A172 (cell line): ENCODE measurements around the gene NRL. TPM values are rescaled to one million over a fixed set of nuclear protein-coding genes. Genes with fewer than 3 reads are reported as not detected.

Source experiments
- DNase-seq: peaks from one replicate; pipeline ENCODE4 v3.0.0-alpha.2; 2015; ENCODE audit warnings: low spot score
- total RNA-seq: library from RNA; depleted of rRNA; stranded (reverse); fragments of >200 nt; shearing (Covaris generic); gene quantifications from 2 replicates; pipeline ENCODE4 v1.2.3, GENCODE V29; 2014

The NRL gene
- total RNA-seq, 1 experiment from 2014 or later: not detected

DNA sequence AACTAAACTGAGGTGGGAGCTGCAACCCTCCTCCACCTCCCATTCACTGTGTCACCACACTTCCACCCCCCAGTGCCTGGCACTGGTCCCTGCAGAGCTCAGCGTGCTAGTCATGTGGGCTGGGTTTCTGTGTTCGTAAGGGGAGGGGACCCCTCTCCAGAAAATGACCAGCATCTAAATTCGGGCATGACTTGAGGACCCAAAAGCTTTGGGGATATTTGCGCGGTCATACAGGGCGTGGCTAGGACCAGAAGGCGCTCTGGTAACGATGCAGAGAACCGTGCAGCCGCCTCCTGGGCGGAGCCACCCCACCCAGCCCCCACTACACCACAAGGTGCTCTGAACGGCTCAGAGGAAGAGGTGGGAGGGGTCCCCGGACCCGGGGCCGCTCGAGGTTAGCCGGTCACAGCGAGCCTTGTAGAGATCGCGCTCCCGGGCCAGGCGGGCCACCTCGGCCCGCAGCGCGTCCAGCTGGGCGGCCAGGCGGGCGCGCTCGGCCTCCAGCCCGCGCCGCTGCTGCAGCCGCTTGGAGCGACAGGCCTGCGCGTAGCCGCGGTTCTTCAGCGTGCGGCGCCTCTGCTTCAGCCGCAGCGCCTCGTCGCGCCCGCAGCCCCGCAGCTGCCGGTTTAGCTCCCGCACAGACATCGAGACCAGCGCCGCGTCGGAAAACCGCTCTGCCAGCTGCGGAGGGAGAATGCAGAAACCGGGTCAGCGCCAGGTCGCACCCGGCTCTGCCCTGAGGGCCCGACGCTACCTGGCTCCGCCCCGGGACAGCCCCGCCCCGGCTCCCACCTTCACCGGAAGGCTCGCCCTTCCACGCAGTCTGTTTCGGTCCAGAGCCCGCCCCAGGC lies 33.6 kb downstream of the NRL start:
- DNase-seq: peak; percentile 8

DNA sequence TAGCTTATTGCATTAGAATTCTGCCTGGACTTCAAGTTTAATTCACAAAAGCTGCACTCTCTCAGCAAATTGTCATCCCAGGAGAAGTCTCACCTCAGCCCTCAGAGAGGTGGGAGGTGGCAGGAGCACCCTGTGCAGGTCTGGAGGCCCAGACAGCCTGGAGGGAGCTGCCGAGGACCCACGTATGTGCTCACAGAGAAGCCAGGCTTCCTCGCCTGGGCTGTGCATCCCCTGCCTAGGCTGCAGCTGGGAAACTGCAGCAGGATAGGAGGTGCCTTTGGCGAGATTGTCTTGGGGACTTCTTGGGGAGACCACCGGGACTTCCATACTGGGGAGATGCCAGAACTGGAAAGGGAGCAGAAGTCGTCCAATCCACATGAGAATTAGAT lies 34.6 kb downstream of the NRL start:
- no peak for DNase-seq

DNA sequence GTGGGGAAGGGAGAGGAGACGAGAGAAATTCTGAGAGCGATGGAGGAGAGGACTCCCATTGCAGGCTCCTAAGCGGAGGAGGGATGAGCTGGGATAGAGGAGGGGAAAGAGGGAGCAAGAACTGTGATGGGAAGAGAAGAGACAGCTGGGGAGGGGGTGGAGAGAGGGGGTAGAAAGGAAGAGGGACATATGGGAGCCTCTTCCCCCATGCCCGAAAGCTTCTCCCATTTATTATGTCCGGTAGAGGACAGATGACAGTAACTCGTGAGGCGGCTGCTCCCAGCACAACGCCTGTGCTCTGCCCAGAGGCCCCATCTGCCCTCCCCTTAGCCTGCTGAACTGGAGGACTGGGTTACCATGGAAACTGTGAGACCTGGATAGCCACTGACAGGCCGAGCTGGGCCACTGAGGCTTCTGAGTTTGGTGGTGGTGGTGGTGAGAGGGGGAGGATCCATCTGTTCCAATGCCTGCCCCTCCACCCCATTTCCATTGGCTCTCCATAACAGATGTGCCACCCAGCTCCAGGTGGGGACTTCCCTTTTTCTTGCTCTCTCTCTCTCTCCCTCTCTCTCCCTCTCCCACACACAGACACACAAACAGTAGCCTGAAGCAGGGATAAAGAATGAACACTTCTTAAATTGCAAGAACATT lies 35.1 kb downstream of the NRL start:
- DNase-seq: no peak

DNA sequence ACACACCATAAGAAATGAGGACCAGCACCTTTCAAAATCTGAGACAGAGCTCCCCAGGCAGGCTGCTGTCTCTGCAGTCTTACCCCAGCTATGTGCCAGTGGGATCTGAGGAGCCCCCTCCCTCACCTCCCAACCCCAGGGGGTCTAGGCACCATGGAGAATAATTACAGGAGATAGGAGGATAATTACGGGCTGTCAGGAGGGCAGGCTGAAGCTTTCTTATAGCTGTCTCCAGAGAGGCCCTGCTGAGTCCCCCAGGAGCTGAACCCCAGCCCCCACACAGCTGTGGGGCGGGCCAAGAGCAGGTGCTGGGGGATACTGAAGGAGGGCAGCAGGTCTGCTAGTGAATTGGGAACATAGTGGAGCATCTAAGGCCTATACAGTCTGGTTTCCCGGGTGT lies 36.6 kb downstream of the NRL start:
- DNase-seq: no peak

DNA sequence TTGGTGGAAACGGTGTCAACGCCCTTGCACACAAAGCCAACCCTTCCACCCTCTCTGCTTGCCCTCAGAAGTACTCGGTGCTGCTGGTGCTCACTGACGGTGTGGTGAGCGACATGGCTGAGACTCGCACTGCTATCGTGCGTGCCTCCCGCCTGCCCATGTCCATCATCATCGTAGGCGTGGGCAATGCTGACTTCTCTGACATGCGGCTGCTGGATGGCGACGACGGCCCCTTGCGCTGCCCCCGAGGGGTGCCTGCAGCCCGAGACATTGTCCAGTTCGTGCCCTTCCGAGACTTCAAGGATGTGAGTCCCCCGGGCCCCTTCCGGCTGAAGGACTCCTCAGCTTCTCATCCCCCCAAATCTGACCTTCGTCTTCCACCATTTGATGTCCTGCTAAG lies 37.7 kb downstream of the NRL start:
- no peak for DNase-seq

DNA sequence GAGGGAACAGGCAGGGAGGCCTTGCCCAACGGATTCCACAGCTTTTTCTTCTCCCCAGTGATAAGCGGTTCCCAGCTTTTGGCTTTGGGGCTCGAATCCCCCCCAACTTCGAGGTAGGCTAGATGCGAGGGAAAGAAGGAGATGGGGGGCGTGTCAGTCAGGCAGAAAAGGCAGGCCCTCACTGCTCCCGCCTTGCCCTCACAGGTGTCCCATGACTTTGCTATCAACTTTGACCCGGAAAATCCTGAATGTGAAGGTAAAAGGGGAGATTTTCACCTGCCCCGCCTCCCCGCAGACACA lies 38.5 kb downstream of the NRL start:
- DNase-seq: no peak

GRCh38 chr14:24075485-24076301 lies 39.1 kb downstream of the NRL start:
- DNase-seq: no peak

- no peak for DNase-seq
These were observed 39.9 kb downstream of the NRL start for GRCh38 chr14:24074625-24075484.

- DNase-seq: no peak
These were observed 41.6 kb downstream of the NRL start for GRCh38 chr14:24072881-24073877.

GRCh38 chr14:24072436-24072835 lies 42.3 kb downstream of the NRL start:
- no peak for DNase-seq

GRCh38 chr14:24071836-24072430 lies 42.8 kb downstream of the NRL start:
- no peak for DNase-seq

GRCh38 chr14:24071144-24071697 lies 43.5 kb downstream of the NRL start, which contains the start of gene CPNE6:
TSS of gene CPNE6 (plus strand) at chr14:24071562. CDS start at chr14:24072937, 1,375 bp downstream.
- no peak for DNase-seq

- DNase-seq: no peak
These were observed 44.2 kb downstream of the NRL start for GRCh38 chr14:24070285-24071143.

DNA sequence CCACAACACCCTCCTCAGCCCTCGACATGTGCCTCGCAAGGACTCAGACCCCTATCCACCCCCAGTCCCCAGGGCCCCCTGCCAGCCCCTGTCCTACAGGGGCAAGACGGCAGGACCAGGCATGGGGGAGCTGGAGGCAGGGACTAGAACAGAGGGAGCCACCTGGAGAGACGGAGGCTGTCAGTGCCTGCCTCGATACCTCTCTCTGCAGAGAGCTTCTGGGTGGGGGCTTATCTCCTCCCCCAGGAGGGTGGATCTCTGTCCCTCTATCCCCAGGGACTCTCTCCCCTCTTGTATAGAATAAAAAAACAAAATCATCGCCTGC lies 45.4 kb downstream of the NRL start:
- no peak for DNase-seq

GRCh38 chr14:24068711-24069410 lies 45.9 kb downstream of the NRL start:
- no peak for DNase-seq

DNA sequence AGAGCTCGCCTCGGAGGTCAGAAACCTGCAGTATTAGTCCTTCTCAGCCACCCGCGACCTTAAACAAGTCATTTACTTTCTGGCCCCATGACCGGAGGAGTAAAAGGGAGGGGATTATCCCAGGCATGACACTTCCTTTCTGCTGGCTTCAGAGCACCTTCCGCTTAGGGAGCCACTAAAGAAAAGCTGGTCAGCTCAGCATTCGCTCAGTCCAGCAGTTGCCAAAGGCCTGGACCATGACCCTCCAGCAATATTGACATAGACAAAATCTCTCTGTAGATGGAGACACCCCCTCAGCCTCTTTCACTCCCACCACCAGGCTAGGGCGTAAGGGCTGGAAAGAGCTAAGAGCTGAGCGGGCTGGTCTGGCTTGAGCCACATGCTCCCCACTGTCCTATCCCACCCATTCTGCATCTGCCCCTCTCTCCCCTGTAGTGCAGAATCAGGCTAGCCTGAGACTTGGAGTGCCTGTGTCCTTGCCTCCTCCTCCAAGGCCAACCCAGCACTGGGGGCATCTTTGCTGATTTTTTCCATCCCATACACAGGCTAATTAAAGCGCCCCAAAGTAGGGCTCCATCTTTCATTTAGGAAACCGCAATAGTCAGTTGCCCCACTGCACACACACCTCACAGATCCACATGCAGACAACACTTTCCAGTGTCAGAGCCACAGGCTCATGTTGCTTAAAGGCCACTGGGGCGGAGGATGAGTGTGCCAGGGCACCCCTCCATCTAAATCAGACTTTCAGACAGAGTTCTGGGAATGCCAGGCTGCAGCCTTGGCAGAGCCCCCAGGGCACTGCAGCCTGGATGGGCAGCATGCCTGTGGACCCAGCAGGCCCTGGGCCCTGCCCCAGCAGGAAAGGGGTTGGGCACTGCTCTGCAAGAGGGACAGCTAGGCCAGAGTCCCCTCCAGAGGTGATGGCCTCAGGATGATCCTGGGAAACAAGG lies 47.3 kb downstream of the NRL start:
- DNase-seq: no peak
